ENCODE measurements around the gene CCL1. TPM values are rescaled to one million over a fixed set of nuclear protein-coding genes. Genes with fewer than 3 reads are reported as not detected.
A peak's percentile ranks its signal among the peaks of the same experiment; 100 is the strongest.

The CCL1 gene
- total RNA-seq, 1 donor from 2014 or later = not detected

- Mint-ChIP-seq H3K27ac (ENCODE audit: unreplicated experiment) (peak overlapping the region; percentile 27), H3K4me1 (ENCODE audit: low read depth, unreplicated experiment) (peaks cover 14% of the 10 kb centered on the region), H3K9me3 (ENCODE audit: unreplicated experiment) (no peaks in the 10 kb centered on the region), H3K36me3 (ENCODE audit: low read depth, unreplicated experiment) (no peaks in the 10 kb centered on the region), H3K4me3 (ENCODE audit: unreplicated experiment) (no peak overlapping the region), H3K27me3 (ENCODE audit: low read depth, unreplicated experiment) (peaks cover 17% of the 10 kb centered on the region)
- H3K4me2 ChIP-seq (ENCODE audit: low read length) = no peak overlapping the region
- no peak overlapping the region for H3K4me3 ChIP-seq (ENCODE audit: insufficient read depth, low read depth, low read length)
- H3K9me3 ChIP-seq (ENCODE audit: insufficient read depth, low read depth, low read length) = no peaks in the 10 kb centered on the region
- H4K20me1 ChIP-seq (ENCODE audit: insufficient read depth, low read length) = no peaks in the 10 kb centered on the region
- H3K79me2 ChIP-seq (ENCODE audit: insufficient read depth, low read length) = no peaks in the 10 kb centered on the region
- no peak overlapping the region for H3K9ac ChIP-seq (ENCODE audit: low read length)
- no peak overlapping the region for H3K27ac ChIP-seq (ENCODE audit: low read depth, low read length)
- no peaks in the 10 kb centered on the region for H3K4me1 ChIP-seq (ENCODE audit: insufficient read depth, low read length)
- FAIRE-seq = no peak
- H2AFZ ChIP-seq (ENCODE audit: low read depth, low read length) = no peak overlapping the region
- H3K27me3 ChIP-seq (ENCODE audit: insufficient read depth, low read length) = peaks cover 3% of the 10 kb centered on the region
- no peak for DNase-seq (ENCODE audit: low read depth)
- TF ChIP-seq EZH2 (IDR thresholded peaks at IDR 0.05; ENCODE audit: insufficient read depth, low read length) (no peak), CTCF (IDR thresholded peaks at IDR 0.05; ENCODE audit: insufficient read depth, low read depth, low read length) (no peak)
- H3K36me3 ChIP-seq (ENCODE audit: insufficient read depth, low read length) = no peaks in the 10 kb centered on the region
Measured at GRCh38 chr17:34371405-34372100, 8.5 kb upstream of the CCL1 start.

- Mint-ChIP-seq H3K9me3 (ENCODE audit: unreplicated experiment) (no peaks in the 10 kb centered on the region), H3K4me1 (ENCODE audit: low read depth, unreplicated experiment) (peaks cover 17% of the 10 kb centered on the region), H3K27me3 (ENCODE audit: low read depth, unreplicated experiment) (peaks cover 18% of the 10 kb centered on the region), H3K27ac (ENCODE audit: unreplicated experiment) (peak overlapping the region; percentile 53), H3K4me3 (ENCODE audit: unreplicated experiment) (no peak overlapping the region), H3K36me3 (ENCODE audit: low read depth, unreplicated experiment) (no peaks in the 10 kb centered on the region)
- no peak for FAIRE-seq
- H3K4me3 ChIP-seq (ENCODE audit: insufficient read depth, low read depth, low read length) = no peak overlapping the region
- H3K9ac ChIP-seq (ENCODE audit: low read length) = no peak overlapping the region
- no peak for TF ChIP-seq CTCF (IDR thresholded peaks at IDR 0.05; ENCODE audit: insufficient read depth, low read depth, low read length)
- no peak for TF ChIP-seq EZH2 (IDR thresholded peaks at IDR 0.05; ENCODE audit: insufficient read depth, low read length)
- no peaks in the 10 kb centered on the region for H3K36me3 ChIP-seq (ENCODE audit: insufficient read depth, low read length)
- no peak overlapping the region for H2AFZ ChIP-seq (ENCODE audit: low read depth, low read length)
- no peak for DNase-seq (ENCODE audit: low read depth)
- H4K20me1 ChIP-seq (ENCODE audit: insufficient read depth, low read length) = no peaks in the 10 kb centered on the region
- no peak overlapping the region for H3K27ac ChIP-seq (ENCODE audit: low read depth, low read length)
- no peak overlapping the region for H3K4me2 ChIP-seq (ENCODE audit: low read length)
- H3K4me1 ChIP-seq (ENCODE audit: insufficient read depth, low read length) = no peaks in the 10 kb centered on the region
- H3K27me3 ChIP-seq (ENCODE audit: insufficient read depth, low read length) = peaks cover 3% of the 10 kb centered on the region
- no peaks in the 10 kb centered on the region for H3K9me3 ChIP-seq (ENCODE audit: insufficient read depth, low read depth, low read length)
- no peaks in the 10 kb centered on the region for H3K79me2 ChIP-seq (ENCODE audit: insufficient read depth, low read length)
Measured at GRCh38 chr17:34370997-34371395, 8.0 kb upstream of the CCL1 start.

- no peaks in the 10 kb centered on the region for H4K20me1 ChIP-seq (ENCODE audit: insufficient read depth, low read length)
- no peaks in the 10 kb centered on the region for H3K4me1 ChIP-seq (ENCODE audit: insufficient read depth, low read length)
- Mint-ChIP-seq H3K4me3 (ENCODE audit: unreplicated experiment) (no peak overlapping the region), H3K4me1 (ENCODE audit: low read depth, unreplicated experiment) (peaks cover 18% of the 10 kb centered on the region), H3K36me3 (ENCODE audit: low read depth, unreplicated experiment) (no peaks in the 10 kb centered on the region), H3K27me3 (ENCODE audit: low read depth, unreplicated experiment) (peaks cover 18% of the 10 kb centered on the region), H3K9me3 (ENCODE audit: unreplicated experiment) (no peaks in the 10 kb centered on the region), H3K27ac (ENCODE audit: unreplicated experiment) (no peak overlapping the region)
- H3K27ac ChIP-seq (ENCODE audit: low read depth, low read length) = no peak overlapping the region
- no peak overlapping the region for H3K9ac ChIP-seq (ENCODE audit: low read length)
- no peak overlapping the region for H3K4me3 ChIP-seq (ENCODE audit: insufficient read depth, low read depth, low read length)
- H3K4me2 ChIP-seq (ENCODE audit: low read length) = no peak overlapping the region
- H3K9me3 ChIP-seq (ENCODE audit: insufficient read depth, low read depth, low read length) = no peaks in the 10 kb centered on the region
- no peaks in the 10 kb centered on the region for H3K79me2 ChIP-seq (ENCODE audit: insufficient read depth, low read length)
- no peak overlapping the region for H2AFZ ChIP-seq (ENCODE audit: low read depth, low read length)
- FAIRE-seq = no peak
- TF ChIP-seq CTCF (IDR thresholded peaks at IDR 0.05; ENCODE audit: insufficient read depth, low read depth, low read length) = no peak
- no peaks in the 10 kb centered on the region for H3K36me3 ChIP-seq (ENCODE audit: insufficient read depth, low read length)
- DNase-seq (ENCODE audit: low read depth) = no peak
- H3K27me3 ChIP-seq (ENCODE audit: insufficient read depth, low read length) = peaks cover 3% of the 10 kb centered on the region
Measured at GRCh38 chr17:34370376-34370996, 7.5 kb upstream of the CCL1 start.

All from astrocyte (in vitro differentiated cells and primary cell).